ENCODE measurements around the gene EPDR1.

Gene EPDR1

DNA sequence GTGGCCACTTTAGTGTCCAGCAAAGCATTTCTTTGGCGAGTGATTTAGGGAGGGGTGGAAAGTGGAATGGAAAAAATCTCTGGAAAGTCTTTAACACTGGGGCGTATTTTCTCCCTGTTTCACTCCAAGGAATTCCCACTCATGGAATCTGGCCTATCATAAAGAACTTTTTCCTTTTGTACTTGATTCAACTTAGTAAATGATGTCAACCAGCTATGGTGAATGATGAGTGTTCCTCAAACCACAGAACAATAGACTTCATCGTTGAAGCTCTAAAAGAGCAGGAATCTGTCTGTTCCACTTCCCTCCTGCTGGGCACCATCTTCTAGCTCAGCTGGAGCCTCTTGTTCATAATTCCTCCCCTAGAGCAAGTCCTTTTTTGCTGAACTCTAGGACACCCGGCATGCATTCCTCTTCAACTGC, 66.5 kb downstream of the EPDR1 start:
- Histone ChIP-seq H3K9me3 (ENCODE audit: control insufficient read depth in 1 of 2, low read length in 2 of 2) (no peaks in the 10 kb centered on the region), H3K27ac (ENCODE audit: low read length) (no peak overlapping the region), H3K4me3 (ENCODE audit: low read depth in 1 of 2, low read length in 2 of 2) (no peak overlapping the region), H3K36me3 (ENCODE audit: control insufficient read depth in 1 of 2, insufficient read depth in 2 of 2, low read length in 2 of 2) (no peaks in the 10 kb centered on the region), H3K4me1 (ENCODE audit: control insufficient read depth in 1 of 2, insufficient read depth in 2 of 2, low read length in 2 of 2) (no peaks in the 10 kb centered on the region), H3K27me3 (ENCODE audit: low read depth, low read length) (no peaks in the 10 kb centered on the region)

GRCh38 chr7:37987732-37988131, 67.3 kb downstream of the EPDR1 start:
- Histone ChIP-seq H3K36me3 (ENCODE audit: control insufficient read depth in 1 of 2, insufficient read depth in 2 of 2, low read length in 2 of 2) (no peaks in the 10 kb centered on the region), H3K27me3 (ENCODE audit: low read depth, low read length) (no peaks in the 10 kb centered on the region), H3K4me1 (ENCODE audit: control insufficient read depth in 1 of 2, insufficient read depth in 2 of 2, low read length in 2 of 2) (no peaks in the 10 kb centered on the region), H3K9me3 (ENCODE audit: control insufficient read depth in 1 of 2, low read length in 2 of 2) (no peaks in the 10 kb centered on the region), H3K4me3 (ENCODE audit: low read depth in 1 of 2, low read length in 2 of 2) (no peak overlapping the region), H3K27ac (ENCODE audit: low read length) (no peak overlapping the region)

- H3K36me3 ChIP-seq (ENCODE audit: control insufficient read depth in 1 of 2, insufficient read depth in 2 of 2, low read length in 2 of 2): no peaks in the 10 kb centered on the region
- no peaks in the 10 kb centered on the region for H3K4me1 ChIP-seq (ENCODE audit: control insufficient read depth in 1 of 2, insufficient read depth in 2 of 2, low read length in 2 of 2)
- H3K27ac ChIP-seq (ENCODE audit: low read length): no peak overlapping the region
- no peaks in the 10 kb centered on the region for H3K27me3 ChIP-seq (ENCODE audit: low read depth, low read length)
- no peaks in the 10 kb centered on the region for H3K9me3 ChIP-seq (ENCODE audit: control insufficient read depth in 1 of 2, low read length in 2 of 2)
- H3K4me3 ChIP-seq (ENCODE audit: low read depth in 1 of 2, low read length in 2 of 2): no peak overlapping the region
Observed at GRCh38 chr7:37988721-37989650, 68.5 kb downstream of the EPDR1 start.

DNA sequence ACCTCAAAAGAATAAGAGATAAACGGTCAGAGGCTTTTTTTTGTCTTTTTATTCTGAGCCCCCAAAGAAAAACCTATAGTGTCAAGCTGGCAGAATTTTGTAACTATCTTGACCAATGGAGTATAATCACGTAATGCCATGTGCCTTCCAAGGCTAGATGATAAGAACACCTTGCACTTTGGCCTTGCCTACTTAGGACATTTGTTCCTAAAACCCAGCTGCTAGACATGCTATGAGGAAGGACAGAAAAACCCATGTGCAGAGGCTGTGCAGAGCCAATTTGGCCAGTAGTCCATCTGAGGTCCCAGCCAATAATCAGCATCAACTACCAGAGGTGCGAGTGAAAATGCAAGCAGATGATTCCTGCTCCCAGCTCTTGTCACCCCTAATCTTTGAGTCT, 69.9 kb downstream of the EPDR1 start:
- no peaks in the 10 kb centered on the region for H3K36me3 ChIP-seq (ENCODE audit: control insufficient read depth in 1 of 2, insufficient read depth in 2 of 2, low read length in 2 of 2)
- no peaks in the 10 kb centered on the region for H3K9me3 ChIP-seq (ENCODE audit: control insufficient read depth in 1 of 2, low read length in 2 of 2)
- H3K4me3 ChIP-seq (ENCODE audit: low read depth in 1 of 2, low read length in 2 of 2): no peak overlapping the region
- H3K27me3 ChIP-seq (ENCODE audit: low read depth, low read length): no peaks in the 10 kb centered on the region
- no peaks in the 10 kb centered on the region for H3K4me1 ChIP-seq (ENCODE audit: control insufficient read depth in 1 of 2, insufficient read depth in 2 of 2, low read length in 2 of 2)
- H3K27ac ChIP-seq (ENCODE audit: low read length): no peak overlapping the region

DNA sequence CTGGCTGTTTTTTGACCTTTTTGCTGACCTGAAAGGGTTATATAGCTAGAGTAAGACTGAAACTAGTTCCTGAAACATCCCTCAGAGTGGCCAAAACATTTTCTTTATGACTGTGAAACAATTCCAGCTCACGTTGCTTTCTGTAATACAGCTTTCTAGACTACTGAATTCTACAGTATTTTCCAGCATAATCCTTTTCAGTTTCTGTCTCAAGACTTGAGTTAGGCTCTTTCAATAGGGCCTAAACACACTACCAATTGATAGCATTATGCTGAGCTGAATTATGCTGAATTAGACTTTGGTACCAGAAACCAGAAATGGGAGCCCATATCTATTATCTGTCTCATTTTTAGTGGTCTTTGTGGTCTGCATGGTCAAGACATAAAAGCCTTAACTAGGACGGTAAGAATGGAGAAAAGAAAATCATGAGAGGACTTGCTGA, 72.6 kb downstream of the EPDR1 start:
- no peaks in the 10 kb centered on the region for H3K4me1 ChIP-seq (ENCODE audit: control insufficient read depth in 1 of 2, insufficient read depth in 2 of 2, low read length in 2 of 2)
- H3K27me3 ChIP-seq (ENCODE audit: low read depth, low read length): no peaks in the 10 kb centered on the region
- no peaks in the 10 kb centered on the region for H3K9me3 ChIP-seq (ENCODE audit: control insufficient read depth in 1 of 2, low read length in 2 of 2)
- H3K36me3 ChIP-seq (ENCODE audit: control insufficient read depth in 1 of 2, insufficient read depth in 2 of 2, low read length in 2 of 2): no peaks in the 10 kb centered on the region
- H3K27ac ChIP-seq (ENCODE audit: low read length): no peak overlapping the region
- H3K4me3 ChIP-seq (ENCODE audit: low read depth in 1 of 2, low read length in 2 of 2): no peak overlapping the region

DNA sequence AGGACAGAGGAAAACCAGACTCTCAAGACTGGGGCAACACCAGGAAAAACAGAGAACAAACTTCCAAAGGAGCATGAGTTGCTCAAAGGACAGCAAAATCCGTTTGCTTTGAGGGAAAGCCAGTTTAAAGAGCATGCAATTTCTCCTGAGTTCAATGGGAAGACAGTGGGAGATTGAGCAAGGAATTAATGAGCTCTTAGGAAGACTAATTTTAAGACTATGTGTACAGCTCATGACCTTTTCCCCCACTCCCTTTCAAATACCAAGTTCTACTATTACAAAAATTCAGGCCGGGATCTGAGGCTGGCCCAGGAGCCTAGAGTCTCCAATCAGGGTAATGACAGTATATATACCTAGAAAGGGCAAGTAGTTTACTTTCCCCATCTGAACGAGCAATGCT, 79.2 kb downstream of the EPDR1 start:
- peak overlapping the region; percentile 35 for H3K27ac ChIP-seq (ENCODE audit: low read length)

GRCh38 chr7:38000272-38000671, 79.8 kb downstream of the EPDR1 start:
- H3K36me3 ChIP-seq (ENCODE audit: control insufficient read depth in 1 of 2, insufficient read depth in 2 of 2, low read length in 2 of 2): no peaks in the 10 kb centered on the region
- no peaks in the 10 kb centered on the region for H3K27me3 ChIP-seq (ENCODE audit: low read depth, low read length)
- no peaks in the 10 kb centered on the region for H3K9me3 ChIP-seq (ENCODE audit: control insufficient read depth in 1 of 2, low read length in 2 of 2)
- peak overlapping the region; percentile 35 for H3K27ac ChIP-seq (ENCODE audit: low read length)
- H3K4me1 ChIP-seq (ENCODE audit: control insufficient read depth in 1 of 2, insufficient read depth in 2 of 2, low read length in 2 of 2): peaks cover 3 to 8% of the 10 kb centered on the region in 2 donors
- H3K4me3 ChIP-seq (ENCODE audit: low read depth in 1 of 2, low read length in 2 of 2): no peak overlapping the region

More for the DNA sequence above, 79.2 kb downstream of the EPDR1 start:
- Histone ChIP-seq H3K27me3 (ENCODE audit: low read depth, low read length) (no peaks in the 10 kb centered on the region), H3K36me3 (ENCODE audit: control insufficient read depth in 1 of 2, insufficient read depth in 2 of 2, low read length in 2 of 2) (no peaks in the 10 kb centered on the region), H3K4me3 (ENCODE audit: low read depth in 1 of 2, low read length in 2 of 2) (no peak overlapping the region), H3K4me1 (ENCODE audit: control insufficient read depth in 1 of 2, insufficient read depth in 2 of 2, low read length in 2 of 2) (peaks cover 3 to 8% of the 10 kb centered on the region in 2 donors), H3K9me3 (ENCODE audit: control insufficient read depth in 1 of 2, low read length in 2 of 2) (no peaks in the 10 kb centered on the region)
